Effector memory CD4-positive, alpha-beta T cell (primary cell): ENCODE data around the gene COL23A1.

ENCODE experiments used
- DNase-seq, 3 donors: peaks; one replicate each; pipeline ENCODE4 v3.0.0-alpha.2; 2020
- H3K27ac ChIP-seq: 2 replicates; pipeline ENCODE4 v1.7.0; 2013; ENCODE audit warnings: mild to moderate bottlenecking, low read length, moderate library complexity; ENCODE audit not compliant: insufficient read depth, poor library complexity, severe bottlenecking
- H3K27me3 ChIP-seq: replicated peaks from 2 replicates; pipeline ENCODE4 v1.7.0; 2013; ENCODE audit warnings: mild to moderate bottlenecking, low read length; ENCODE audit not compliant: insufficient read depth, control insufficient read depth, poor library complexity, severe bottlenecking
- H3K36me3 ChIP-seq: 2 replicates; pipeline ENCODE4 v1.7.0; 2013; ENCODE audit warnings: mild to moderate bottlenecking, low read length, moderate library complexity; ENCODE audit not compliant: control insufficient read depth, insufficient read depth
- H3K4me1 ChIP-seq: 2 replicates; pipeline ENCODE4 v1.7.0; 2013; ENCODE audit warnings: low read length, mild to moderate bottlenecking; ENCODE audit not compliant: control insufficient read depth, insufficient read depth, poor library complexity, severe bottlenecking
- H3K4me3 ChIP-seq: 2 replicates; pipeline ENCODE4 v1.7.0; 2013; ENCODE audit warnings: low read length, low read depth, mild to moderate bottlenecking; ENCODE audit not compliant: insufficient read depth, poor library complexity, severe bottlenecking
- H3K9me3 ChIP-seq: 2 replicates; pipeline ENCODE4 v1.7.0; 2013; ENCODE audit warnings: mild to moderate bottlenecking, low read length, moderate library complexity; ENCODE audit not compliant: control insufficient read depth

The COL23A1 gene

GRCh38 chr5:178330791-178331404 is 259.3 kb downstream of the COL23A1 start:
- no peaks in the 10 kb centered on the region for H3K9me3 ChIP-seq
- no peak overlapping the region for H3K27ac ChIP-seq
- no peaks in the 10 kb centered on the region for H3K36me3 ChIP-seq
- DNase-seq: no peak
- H3K4me3 ChIP-seq: no peak overlapping the region
- no peaks in the 10 kb centered on the region for H3K27me3 ChIP-seq
- no peaks in the 10 kb centered on the region for H3K4me1 ChIP-seq

GRCh38 chr5:178328826-178329730 is 261.1 kb downstream of the COL23A1 start:
- H3K36me3 ChIP-seq: no peaks in the 10 kb centered on the region

GRCh38 chr5:178327931-178328711 is 262.1 kb downstream of the COL23A1 start:
- DNase-seq: no peak
- no peak overlapping the region for H3K27ac ChIP-seq
- H3K9me3 ChIP-seq: no peaks in the 10 kb centered on the region
- H3K36me3 ChIP-seq: no peaks in the 10 kb centered on the region
- H3K27me3 ChIP-seq: no peaks in the 10 kb centered on the region
- H3K4me3 ChIP-seq: no peak overlapping the region
- no peaks in the 10 kb centered on the region for H3K4me1 ChIP-seq

More at GRCh38 chr5:178328826-178329730, 261.1 kb downstream of the COL23A1 start:
- no peak for DNase-seq
- no peaks in the 10 kb centered on the region for H3K4me1 ChIP-seq
- no peaks in the 10 kb centered on the region for H3K27me3 ChIP-seq
- no peak overlapping the region for H3K4me3 ChIP-seq
- no peaks in the 10 kb centered on the region for H3K9me3 ChIP-seq
- H3K27ac ChIP-seq: no peak overlapping the region

- H3K4me3 ChIP-seq: no peak overlapping the region
- H3K36me3 ChIP-seq: no peaks in the 10 kb centered on the region
- H3K9me3 ChIP-seq: no peaks in the 10 kb centered on the region
- H3K27me3 ChIP-seq: no peaks in the 10 kb centered on the region
- no peaks in the 10 kb centered on the region for H3K4me1 ChIP-seq
- no peak overlapping the region for H3K27ac ChIP-seq
- no peak for DNase-seq
These were observed 262.7 kb downstream of the COL23A1 start for GRCh38 chr5:178327446-178327845.

GRCh38 chr5:178326374-178326715 is 263.8 kb downstream of the COL23A1 start:
- Histone ChIP-seq H3K27ac (no peak overlapping the region), H3K27me3 (no peaks in the 10 kb centered on the region), H3K4me3 (no peak overlapping the region), H3K36me3 (no peaks in the 10 kb centered on the region), H3K4me1 (no peaks in the 10 kb centered on the region), H3K9me3 (no peaks in the 10 kb centered on the region)
- no peak for DNase-seq

GRCh38 chr5:178325679-178326373 is 264.4 kb downstream of the COL23A1 start:
- H3K4me3 ChIP-seq: no peak overlapping the region

GRCh38 chr5:178325311-178325678 is 264.9 kb downstream of the COL23A1 start:
- Histone ChIP-seq H3K27me3 (no peaks in the 10 kb centered on the region), H3K9me3 (no peaks in the 10 kb centered on the region), H3K4me3 (no peak overlapping the region), H3K4me1 (no peaks in the 10 kb centered on the region), H3K27ac (no peak overlapping the region), H3K36me3 (no peaks in the 10 kb centered on the region)
- no peak for DNase-seq

More at GRCh38 chr5:178325679-178326373, 264.4 kb downstream of the COL23A1 start:
- no peak for DNase-seq
- Histone ChIP-seq H3K27me3 (no peaks in the 10 kb centered on the region), H3K4me1 (no peaks in the 10 kb centered on the region), H3K9me3 (no peaks in the 10 kb centered on the region), H3K27ac (no peak overlapping the region), H3K36me3 (no peaks in the 10 kb centered on the region)

- Histone ChIP-seq H3K27me3 (no peaks in the 10 kb centered on the region), H3K9me3 (no peaks in the 10 kb centered on the region), H3K27ac (no peak overlapping the region), H3K36me3 (no peaks in the 10 kb centered on the region), H3K4me3 (no peak overlapping the region), H3K4me1 (no peaks in the 10 kb centered on the region)
- DNase-seq: no peak
These were observed 265.5 kb downstream of the COL23A1 start for GRCh38 chr5:178324481-178325310.

GRCh38 chr5:178323961-178324360 is 266.2 kb downstream of the COL23A1 start:
- no peaks in the 10 kb centered on the region for H3K36me3 ChIP-seq
- H3K9me3 ChIP-seq: no peaks in the 10 kb centered on the region
- H3K4me3 ChIP-seq: no peak overlapping the region
- H3K4me1 ChIP-seq: no peaks in the 10 kb centered on the region
- H3K27ac ChIP-seq: no peak overlapping the region
- no peaks in the 10 kb centered on the region for H3K27me3 ChIP-seq
- DNase-seq: no peak
